GM12875 (cell line): ENCODE results near the gene RPS6KA5.

Experiments used
- H3K4me3 ChIP-seq: one replicate; pipeline ENCODE4 v1.5.1; 2011; ENCODE audit warnings: low read depth, low read length, control low read depth
- TF ChIP-seq, protein P1 (sequence below): IDR thresholded peaks from 2 replicates; pipeline ENCODE4 v1.5.1; 2011; ENCODE audit warnings: low read depth, mild to moderate bottlenecking, control low read depth, inconsistent platforms, low read length, moderate library complexity, borderline replicate concordance; ENCODE audit not compliant: insufficient read depth

The RPS6KA5 gene

GRCh38 chr14:91012045-91012444 is 48.4 kb downstream of the RPS6KA5 start:
- TF ChIP-seq, protein P1, sequence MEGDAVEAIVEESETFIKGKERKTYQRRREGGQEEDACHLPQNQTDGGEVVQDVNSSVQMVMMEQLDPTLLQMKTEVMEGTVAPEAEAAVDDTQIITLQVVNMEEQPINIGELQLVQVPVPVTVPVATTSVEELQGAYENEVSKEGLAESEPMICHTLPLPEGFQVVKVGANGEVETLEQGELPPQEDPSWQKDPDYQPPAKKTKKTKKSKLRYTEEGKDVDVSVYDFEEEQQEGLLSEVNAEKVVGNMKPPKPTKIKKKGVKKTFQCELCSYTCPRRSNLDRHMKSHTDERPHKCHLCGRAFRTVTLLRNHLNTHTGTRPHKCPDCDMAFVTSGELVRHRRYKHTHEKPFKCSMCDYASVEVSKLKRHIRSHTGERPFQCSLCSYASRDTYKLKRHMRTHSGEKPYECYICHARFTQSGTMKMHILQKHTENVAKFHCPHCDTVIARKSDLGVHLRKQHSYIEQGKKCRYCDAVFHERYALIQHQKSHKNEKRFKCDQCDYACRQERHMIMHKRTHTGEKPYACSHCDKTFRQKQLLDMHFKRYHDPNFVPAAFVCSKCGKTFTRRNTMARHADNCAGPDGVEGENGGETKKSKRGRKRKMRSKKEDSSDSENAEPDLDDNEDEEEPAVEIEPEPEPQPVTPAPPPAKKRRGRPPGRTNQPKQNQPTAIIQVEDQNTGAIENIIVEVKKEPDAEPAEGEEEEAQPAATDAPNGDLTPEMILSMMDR, result no peak

GRCh38 chr14:91010153-91010533 is 50.3 kb downstream of the RPS6KA5 start:
- TF ChIP-seq, protein P1, result no peak
- no peak overlapping the region for H3K4me3 ChIP-seq

More at GRCh38 chr14:91012045-91012444, 48.4 kb downstream of the RPS6KA5 start:
- no peak overlapping the region for H3K4me3 ChIP-seq

DNA sequence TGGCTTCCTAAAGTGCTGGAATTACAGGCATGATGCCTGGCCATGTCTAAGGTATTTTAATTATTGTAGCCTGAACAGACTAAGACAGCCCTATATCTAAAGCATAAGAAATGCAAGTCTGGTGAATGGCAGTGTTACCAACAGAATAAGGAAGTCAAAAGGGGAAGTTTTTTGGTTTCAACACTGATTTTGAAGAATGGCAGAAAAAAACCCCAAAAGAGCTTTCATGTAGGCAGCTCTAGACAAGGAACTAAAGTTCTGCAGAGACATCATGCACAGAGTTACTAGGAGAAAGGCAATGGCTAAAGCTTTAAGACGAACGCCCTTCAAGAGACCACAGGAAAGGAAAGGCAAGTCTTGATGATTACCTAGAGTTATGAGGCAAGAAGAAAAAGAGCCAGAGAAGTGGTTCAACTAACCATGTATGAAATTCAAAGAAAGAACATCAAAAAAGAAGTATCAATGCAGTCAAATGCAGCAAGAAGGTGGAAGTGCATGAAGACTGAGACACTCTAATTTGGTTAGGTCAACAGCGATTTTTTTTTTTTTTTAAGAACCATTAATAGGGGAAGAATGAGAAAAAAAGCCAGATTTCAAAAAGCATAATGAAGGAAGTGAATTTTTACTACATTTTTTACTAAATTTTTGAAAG is 50.8 kb downstream of the RPS6KA5 start:
- TF ChIP-seq, protein P1, result no peak
- no peak overlapping the region for H3K4me3 ChIP-seq

DNA sequence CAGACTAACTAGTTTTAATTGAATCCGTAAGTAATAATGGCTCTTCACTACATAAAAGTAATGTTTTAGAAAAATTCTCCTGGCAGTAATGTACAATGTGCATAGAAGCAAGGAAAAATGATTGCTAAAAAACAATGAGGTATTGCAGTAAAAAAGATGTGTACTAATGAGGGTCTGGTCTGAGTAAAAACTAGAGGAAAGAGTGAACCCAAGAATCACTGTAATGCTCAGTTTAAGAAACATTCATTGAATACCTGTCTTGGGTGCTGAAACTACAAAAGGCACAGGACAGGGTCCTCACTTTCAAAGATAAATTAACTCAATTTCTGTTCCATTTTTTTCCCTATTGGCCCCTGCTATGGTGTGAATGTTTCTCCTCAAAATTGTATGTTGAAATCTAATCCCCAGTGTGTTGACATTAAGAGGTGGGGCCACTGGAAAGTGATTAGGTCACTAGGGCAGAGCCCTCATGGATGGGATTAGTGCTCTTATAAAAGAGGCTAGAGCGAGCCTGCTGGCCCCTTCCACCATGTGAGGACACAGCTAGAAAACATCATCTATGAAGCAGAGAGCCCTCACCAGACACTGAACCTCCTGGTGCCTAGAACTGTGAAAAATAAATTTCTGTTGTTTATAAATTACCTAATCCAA is 51.6 kb downstream of the RPS6KA5 start:
- TF ChIP-seq, protein P1, result no peak
- H3K4me3 ChIP-seq, result no peak overlapping the region

- TF ChIP-seq, protein P1, result no peak
- no peak overlapping the region for H3K4me3 ChIP-seq
Measured at GRCh38 chr14:91005716-91006115, 54.7 kb downstream of the RPS6KA5 start.

- TF ChIP-seq, protein P1, result no peak
- no peak overlapping the region for H3K4me3 ChIP-seq
Measured at GRCh38 chr14:91004987-91005386, 55.5 kb downstream of the RPS6KA5 start.

DNA sequence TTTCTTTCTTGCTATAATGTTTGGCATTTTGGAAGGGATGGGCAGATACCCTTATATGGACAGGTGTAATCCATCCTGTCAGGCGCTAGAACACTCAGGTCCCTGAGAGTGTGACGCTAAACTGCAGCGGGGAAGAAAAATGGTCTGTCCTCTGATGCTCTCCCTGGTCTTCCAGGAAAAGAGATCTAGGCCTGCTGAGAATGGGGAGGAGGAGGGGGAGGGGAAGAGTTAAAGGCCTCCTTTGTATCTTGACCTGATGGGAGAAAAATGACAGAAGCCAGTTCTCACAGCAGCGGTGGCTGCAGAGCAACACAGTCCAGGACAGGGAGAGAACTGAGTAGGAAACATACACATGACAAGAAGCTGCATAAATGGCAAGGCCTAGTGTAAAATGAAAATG is 61.1 kb downstream of the RPS6KA5 start:
- H3K4me3 ChIP-seq, result no peak overlapping the region
- TF ChIP-seq, protein P1, result no peak
